HCT116 (cell line): ENCODE measurements around the gene FHIT. TPM values are rescaled to one million over a fixed set of nuclear protein-coding genes. Genes with fewer than 3 reads are reported as not detected.

Experiments used
- ATAC-seq: fragments of 200-7000 bp; cut with Tn5 transposase; 2 replicates; pipeline ENCODE4 v1.9.1; 2020; ENCODE audit warnings: mild to moderate bottlenecking, moderate library complexity
- BruUV-seq: library from RNA; stranded (reverse); fragments of 400-500 nt; replicated peaks from 2 replicates; lab custom pipeline; 2021; lab: Mats Ljungman, UMichigan
- CTCF ChIA-PET: fragments of 300-600 bp; sonication (Branson Sonifier 250); formaldehyde crosslinking; loops from one replicate; lab custom pipeline; 2021; ENCODE audit warnings: antibody characterized with exemption; lab: Charles Lee
- POLR2A ChIA-PET: fragments of 300-600, 350-600 bp; sonication (Branson Sonifier 250); formaldehyde crosslinking; loops from one replicate; lab custom pipeline; 2021; ENCODE audit warnings: antibody characterized with exemption; lab: Charles Lee
- RAD21 ChIA-PET, 2 experiments: fragments of 300-600 bp; sonication (Branson Sonifier 250); formaldehyde crosslinking; loops; one replicate each; lab custom pipeline; 2023; ENCODE audit warnings: low total read pairs in 2 of 2; ENCODE audit not compliant: uncharacterized antibody in 2 of 2, unreplicated experiment in 2 of 2, low non-redundant PET in 1 of 2; lab: Charles Lee
- DNase-seq: peaks from one replicate; pipeline ENCODE4 v3.0.0-alpha.2; 2010; ENCODE audit warnings: low read depth, low spot score
- H2AFZ ChIP-seq: fragments of 200-600 bp; shearing (Covaris generic), sonication (generic); 2 replicates; pipeline ENCODE4 v1.6.1; 2017; ENCODE audit warnings: low read depth, mixed run types, mixed read lengths, antibody characterized with exemption, low read length; ENCODE audit not compliant: poor library complexity, severe bottlenecking
- H3K27ac ChIP-seq: 2 replicates; pipeline ENCODE4 v1.5.1; 2012; ENCODE audit warnings: low read depth, low read length
- H3K27me3 ChIP-seq: fragments of 200-600 bp; sonication (generic); 2 replicates; pipeline ENCODE4 v1.6.1; 2016; ENCODE audit warnings: mixed run types, low read length, mixed read lengths; ENCODE audit not compliant: insufficient read depth
- H3K36me3 ChIP-seq, 2 experiments: fragments of 200-500 bp in 1 of 2; fragments of 200-600 bp in 1 of 2; sonication (Bioruptor generic) in 1 of 2; sonication (generic) in 1 of 2; 2 replicates each; pipeline versions ENCODE4 v1.5.1 to v1.6.1; 2014 to 2016; ENCODE audit warnings: low read length in 2 of 2, inconsistent platforms in 1 of 2, mixed read lengths in 1 of 2, mixed run types in 1 of 2; ENCODE audit not compliant: insufficient read depth in 2 of 2, control insufficient read depth in 1 of 2
- H3K4me1 ChIP-seq, 2 experiments: fragments of 200-600 bp in 1 of 2; sonication (generic) in 1 of 2; 2 replicates each; pipeline versions ENCODE4 v1.5.1 to v1.6.1; 2012 to 2017; ENCODE audit warnings: low read length in 2 of 2, inconsistent platforms in 1 of 2, mild to moderate bottlenecking in 1 of 2, mixed read lengths in 1 of 2, mixed run types in 1 of 2, moderate library complexity in 1 of 2; ENCODE audit not compliant: insufficient read depth in 2 of 2, control insufficient read depth in 1 of 2
- H3K4me2 ChIP-seq: fragments of 200-600 bp; sonication (generic); 2 replicates; pipeline ENCODE4 v1.6.1; 2017; ENCODE audit warnings: mixed run types, low read length, mixed read lengths
- H3K4me3 ChIP-seq, 2 experiments: fragments of 200-600 bp in 1 of 2; sonication (generic) in 1 of 2; replicated peaks in 1 of 2; 2 replicates each; pipeline ENCODE4 v1.5.1; 2011 to 2016; ENCODE audit warnings: low read length in 2 of 2, control low read depth in 1 of 2, low read depth in 1 of 2, mild to moderate bottlenecking in 1 of 2, mixed read lengths in 1 of 2, mixed run types in 1 of 2
- H3K79me2 ChIP-seq: fragments of 200-600 bp; sonication (generic); 2 replicates; pipeline ENCODE4 v1.6.1; 2017; ENCODE audit warnings: mild to moderate bottlenecking, mixed run types, low read length, moderate library complexity, mixed read lengths; ENCODE audit not compliant: insufficient read depth
- H3K9ac ChIP-seq: fragments of 200-600 bp; sonication (generic); 2 replicates; pipeline ENCODE4 v1.6.1; 2016; ENCODE audit warnings: low read length, mixed read lengths
- H3K9me2 ChIP-seq: fragments of 200-600 bp; sonication (generic), shearing (Covaris generic); 2 replicates; pipeline ENCODE4 v1.6.1; 2017; ENCODE audit warnings: mixed run types, mild to moderate bottlenecking, moderate library complexity; ENCODE audit not compliant: insufficient read depth
- H3K9me3 ChIP-seq, 2 experiments: fragments of 200-500 bp in 1 of 2; fragments of 200-600 bp in 1 of 2; sonication (Bioruptor generic) in 1 of 2; sonication (generic) in 1 of 2; 2 replicates each; pipeline ENCODE4 v1.6.1; 2014 to 2017; ENCODE audit warnings: low read length in 2 of 2, mixed read lengths in 2 of 2, inconsistent platforms in 1 of 2, low read depth in 1 of 2, mild to moderate bottlenecking in 1 of 2, mixed run types in 1 of 2, moderate library complexity in 1 of 2; ENCODE audit not compliant: control insufficient read depth in 1 of 2, insufficient read depth in 1 of 2
- H4K20me1 ChIP-seq: fragments of 200-600 bp; sonication (generic), shearing (Covaris generic); 2 replicates; pipeline ENCODE4 v1.6.1; 2017; ENCODE audit warnings: mixed run types, mild to moderate bottlenecking, moderate library complexity; ENCODE audit not compliant: insufficient read depth
- CBX3 ChIP-seq: IDR thresholded peaks from 2 replicates; pipeline ENCODE4 v1.6.1; 2012; ENCODE audit warnings: low read depth
- FOSL1 ChIP-seq: IDR thresholded peaks from 2 replicates; pipeline ENCODE4 v1.6.1; 2012; ENCODE audit warnings: low read depth
- MAX ChIP-seq: IDR thresholded peaks from 2 replicates; pipeline ENCODE4 v1.6.1; 2012
- POLR2A ChIP-seq: IDR thresholded peaks from 2 replicates; pipeline ENCODE4 v1.7.0; 2011; ENCODE audit warnings: borderline replicate concordance; ENCODE audit not compliant: insufficient read depth, insufficient read length; ENCODE audit errors: extremely low read depth
- POLR2AphosphoS5 ChIP-seq: IDR thresholded peaks from 2 replicates; pipeline ENCODE4 v1.6.1; 2011; ENCODE audit warnings: mild to moderate bottlenecking, low read depth, low read length, moderate library complexity
- RAD21 ChIP-seq: IDR thresholded peaks from 2 replicates; pipeline ENCODE4 v1.6.1; 2012; ENCODE audit warnings: low read depth, mild to moderate bottlenecking
- SRF ChIP-seq: IDR thresholded peaks from 2 replicates; pipeline ENCODE4 v1.6.1; 2012; ENCODE audit warnings: low read depth
- YY1 ChIP-seq: IDR thresholded peaks from 2 replicates; pipeline ENCODE4 v1.6.1; 2011; ENCODE audit warnings: low read length, low read depth, moderate library complexity, mild to moderate bottlenecking; ENCODE audit not compliant: insufficient replicate concordance; ENCODE audit errors: extremely low read depth
- intact Hi-C: fragments of 100-400 bp; cut with micrococcal nuclease; formaldehyde crosslinking; loops from 2 replicates; pipeline ENCODE4 v1.10.0; 2022
- total RNA-seq: library from RNA; stranded (reverse); gene quantifications from one replicate; pipeline ENCODE4 v1.2.1, GENCODE V29; 2021; ENCODE audit not compliant: unreplicated experiment
- TF ChIP-seq, protein P1 (sequence below), 3 experiments: fragments of 200-600 bp in 1 of 3; sonication (generic) in 1 of 3; IDR thresholded peaks in 2 of 3; conservative IDR thresholded peaks in 1 of 3; 2 replicates each; pipeline ENCODE4 v1.5.1; 2012 to 2017; ENCODE audit warnings: low read depth in 2 of 3, low read length in 2 of 3, antibody characterized with exemption in 1 of 3, borderline replicate concordance in 1 of 3, control low read depth in 1 of 3, mild to moderate bottlenecking in 1 of 3, mixed read lengths in 1 of 3, mixed run types in 1 of 3, moderate library complexity in 1 of 3; ENCODE audit not compliant: insufficient read depth in 1 of 3
- TF ChIP-seq, protein P2 (sequence below): IDR thresholded peaks from 2 replicates; pipeline ENCODE4 v1.6.1; 2012; ENCODE audit warnings: low read depth

Gene FHIT
- total RNA-seq, 1 experiment from 2014 or later = 20.1 TPM

DNA sequence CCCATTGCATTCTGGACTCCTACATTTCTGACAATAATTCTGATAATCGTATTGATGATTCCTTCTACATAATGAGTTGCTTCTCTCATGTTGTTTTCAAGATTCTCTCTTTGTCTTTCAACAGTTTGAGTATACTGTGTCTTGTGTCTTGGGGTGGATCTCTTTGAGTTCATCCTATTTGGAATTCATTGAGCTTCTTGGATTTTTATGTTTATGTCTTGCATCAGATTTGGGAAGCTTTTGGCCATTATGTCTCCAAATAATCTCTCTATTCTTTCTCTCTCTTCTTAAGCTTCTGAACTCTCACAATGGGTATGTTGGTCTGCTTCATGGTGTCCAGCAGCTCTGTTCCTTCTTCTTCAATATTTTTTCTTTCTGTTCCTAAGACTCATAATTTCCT is 592.2 kb downstream of the FHIT start:
- BruUV-seq = no TSS peak
- ATAC-seq (no peak), DNase-seq (no peak)
- no peak overlapping the region for H3K4me3 ChIP-seq
- no peaks in the 10 kb centered on the region for H4K20me1 ChIP-seq
- no peak overlapping the region for H3K9ac ChIP-seq
- no peaks in the 10 kb centered on the region for H3K4me1 ChIP-seq
- CTCF ChIA-PET = no interaction called here
- H3K36me3 ChIP-seq = no peaks in the 10 kb centered on the region
- RAD21 ChIA-PET = no interaction called here
- no peaks in the 10 kb centered on the region for H3K9me2 ChIP-seq
- no peak overlapping the region for H2AFZ ChIP-seq
- TF ChIP-seq POLR2AphosphoS5 (no peak), FOSL1 (no peak), POLR2A (no peak), YY1 (no peak), MAX (no peak), CBX3 (no peak), RAD21 (no peak), SRF (no peak)
- TF ChIP-seq, protein P1, sequence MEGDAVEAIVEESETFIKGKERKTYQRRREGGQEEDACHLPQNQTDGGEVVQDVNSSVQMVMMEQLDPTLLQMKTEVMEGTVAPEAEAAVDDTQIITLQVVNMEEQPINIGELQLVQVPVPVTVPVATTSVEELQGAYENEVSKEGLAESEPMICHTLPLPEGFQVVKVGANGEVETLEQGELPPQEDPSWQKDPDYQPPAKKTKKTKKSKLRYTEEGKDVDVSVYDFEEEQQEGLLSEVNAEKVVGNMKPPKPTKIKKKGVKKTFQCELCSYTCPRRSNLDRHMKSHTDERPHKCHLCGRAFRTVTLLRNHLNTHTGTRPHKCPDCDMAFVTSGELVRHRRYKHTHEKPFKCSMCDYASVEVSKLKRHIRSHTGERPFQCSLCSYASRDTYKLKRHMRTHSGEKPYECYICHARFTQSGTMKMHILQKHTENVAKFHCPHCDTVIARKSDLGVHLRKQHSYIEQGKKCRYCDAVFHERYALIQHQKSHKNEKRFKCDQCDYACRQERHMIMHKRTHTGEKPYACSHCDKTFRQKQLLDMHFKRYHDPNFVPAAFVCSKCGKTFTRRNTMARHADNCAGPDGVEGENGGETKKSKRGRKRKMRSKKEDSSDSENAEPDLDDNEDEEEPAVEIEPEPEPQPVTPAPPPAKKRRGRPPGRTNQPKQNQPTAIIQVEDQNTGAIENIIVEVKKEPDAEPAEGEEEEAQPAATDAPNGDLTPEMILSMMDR (IDR thresholded peaks at IDR 0.05 in 2 of 3, conservative IDR thresholded peaks at IDR 0.05 in 1 of 3; ENCODE audit: borderline replicate concordance in 1 of 3, insufficient read depth in 1 of 3, low read depth in 2 of 3, low read length in 2 of 3) = no peak
- TF ChIP-seq, protein P2, sequence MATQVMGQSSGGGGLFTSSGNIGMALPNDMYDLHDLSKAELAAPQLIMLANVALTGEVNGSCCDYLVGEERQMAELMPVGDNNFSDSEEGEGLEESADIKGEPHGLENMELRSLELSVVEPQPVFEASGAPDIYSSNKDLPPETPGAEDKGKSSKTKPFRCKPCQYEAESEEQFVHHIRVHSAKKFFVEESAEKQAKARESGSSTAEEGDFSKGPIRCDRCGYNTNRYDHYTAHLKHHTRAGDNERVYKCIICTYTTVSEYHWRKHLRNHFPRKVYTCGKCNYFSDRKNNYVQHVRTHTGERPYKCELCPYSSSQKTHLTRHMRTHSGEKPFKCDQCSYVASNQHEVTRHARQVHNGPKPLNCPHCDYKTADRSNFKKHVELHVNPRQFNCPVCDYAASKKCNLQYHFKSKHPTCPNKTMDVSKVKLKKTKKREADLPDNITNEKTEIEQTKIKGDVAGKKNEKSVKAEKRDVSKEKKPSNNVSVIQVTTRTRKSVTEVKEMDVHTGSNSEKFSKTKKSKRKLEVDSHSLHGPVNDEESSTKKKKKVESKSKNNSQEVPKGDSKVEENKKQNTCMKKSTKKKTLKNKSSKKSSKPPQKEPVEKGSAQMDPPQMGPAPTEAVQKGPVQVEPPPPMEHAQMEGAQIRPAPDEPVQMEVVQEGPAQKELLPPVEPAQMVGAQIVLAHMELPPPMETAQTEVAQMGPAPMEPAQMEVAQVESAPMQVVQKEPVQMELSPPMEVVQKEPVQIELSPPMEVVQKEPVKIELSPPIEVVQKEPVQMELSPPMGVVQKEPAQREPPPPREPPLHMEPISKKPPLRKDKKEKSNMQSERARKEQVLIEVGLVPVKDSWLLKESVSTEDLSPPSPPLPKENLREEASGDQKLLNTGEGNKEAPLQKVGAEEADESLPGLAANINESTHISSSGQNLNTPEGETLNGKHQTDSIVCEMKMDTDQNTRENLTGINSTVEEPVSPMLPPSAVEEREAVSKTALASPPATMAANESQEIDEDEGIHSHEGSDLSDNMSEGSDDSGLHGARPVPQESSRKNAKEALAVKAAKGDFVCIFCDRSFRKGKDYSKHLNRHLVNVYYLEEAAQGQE = no peak
- H3K79me2 ChIP-seq = no peaks in the 10 kb centered on the region
- H3K27ac ChIP-seq = no peak overlapping the region
- H3K9me3 ChIP-seq = no peaks in the 10 kb centered on the region
- POLR2A ChIA-PET = no interaction called here
- no peaks in the 10 kb centered on the region for H3K27me3 ChIP-seq
- no peak overlapping the region for H3K4me2 ChIP-seq
- intact Hi-C loops = no loop called here
